Hepatocyte (in vitro differentiated cells): Measurements from ENCODE around the gene CPNE6.

Experiments
- EZH2 ChIP-seq: fragments of 200-600 bp; sonication (generic); IDR thresholded peaks from 2 replicates; pipeline ENCODE4 v1.6.1; 2016; ENCODE audit warnings: antibody characterized with exemption, mild to moderate bottlenecking, borderline replicate concordance
- TF ChIP-seq, protein P1 (sequence below): fragments of 200-600 bp; sonication (generic); IDR thresholded peaks from 2 replicates; pipeline ENCODE4 v1.5.1; 2016; ENCODE audit warnings: antibody characterized with exemption, mild to moderate bottlenecking; ENCODE audit not compliant: poor library complexity

- TF ChIP-seq, protein P1, sequence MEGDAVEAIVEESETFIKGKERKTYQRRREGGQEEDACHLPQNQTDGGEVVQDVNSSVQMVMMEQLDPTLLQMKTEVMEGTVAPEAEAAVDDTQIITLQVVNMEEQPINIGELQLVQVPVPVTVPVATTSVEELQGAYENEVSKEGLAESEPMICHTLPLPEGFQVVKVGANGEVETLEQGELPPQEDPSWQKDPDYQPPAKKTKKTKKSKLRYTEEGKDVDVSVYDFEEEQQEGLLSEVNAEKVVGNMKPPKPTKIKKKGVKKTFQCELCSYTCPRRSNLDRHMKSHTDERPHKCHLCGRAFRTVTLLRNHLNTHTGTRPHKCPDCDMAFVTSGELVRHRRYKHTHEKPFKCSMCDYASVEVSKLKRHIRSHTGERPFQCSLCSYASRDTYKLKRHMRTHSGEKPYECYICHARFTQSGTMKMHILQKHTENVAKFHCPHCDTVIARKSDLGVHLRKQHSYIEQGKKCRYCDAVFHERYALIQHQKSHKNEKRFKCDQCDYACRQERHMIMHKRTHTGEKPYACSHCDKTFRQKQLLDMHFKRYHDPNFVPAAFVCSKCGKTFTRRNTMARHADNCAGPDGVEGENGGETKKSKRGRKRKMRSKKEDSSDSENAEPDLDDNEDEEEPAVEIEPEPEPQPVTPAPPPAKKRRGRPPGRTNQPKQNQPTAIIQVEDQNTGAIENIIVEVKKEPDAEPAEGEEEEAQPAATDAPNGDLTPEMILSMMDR = no peak
- TF ChIP-seq EZH2 = no peak
These were observed 1.8 kb downstream of the CPNE6 start for GRCh38 chr14:24072881-24073877.
